HCT116 (cell line): ENCODE results near the gene CYB5A. TPM values are rescaled to one million over a fixed set of nuclear protein-coding genes. Genes with fewer than 3 reads are reported as not detected.

Source experiments
- ATAC-seq: fragments of 200-7000 bp; cut with Tn5 transposase; 2 replicates; pipeline ENCODE4 v1.9.1; 2020; ENCODE audit warnings: mild to moderate bottlenecking, moderate library complexity
- BruUV-seq: library from RNA; stranded (reverse); fragments of 400-500 nt; replicated peaks from 2 replicates; lab custom pipeline; 2021; lab: Mats Ljungman, UMichigan
- CTCF ChIA-PET: fragments of 300-600 bp; sonication (Branson Sonifier 250); formaldehyde crosslinking; loops from one replicate; lab custom pipeline; 2021; ENCODE audit warnings: antibody characterized with exemption; lab: Charles Lee
- POLR2A ChIA-PET: fragments of 300-600, 350-600 bp; sonication (Branson Sonifier 250); formaldehyde crosslinking; loops from one replicate; lab custom pipeline; 2021; ENCODE audit warnings: antibody characterized with exemption; lab: Charles Lee
- RAD21 ChIA-PET, 2 experiments: fragments of 300-600 bp; sonication (Branson Sonifier 250); formaldehyde crosslinking; loops; one replicate each; lab custom pipeline; 2023; ENCODE audit warnings: low total read pairs in 2 of 2; ENCODE audit not compliant: uncharacterized antibody in 2 of 2, unreplicated experiment in 2 of 2, low non-redundant PET in 1 of 2; lab: Charles Lee
- DNase-seq: peaks from one replicate; pipeline ENCODE4 v3.0.0-alpha.2; 2010; ENCODE audit warnings: low read depth, low spot score
- H2AFZ ChIP-seq: fragments of 200-600 bp; shearing (Covaris generic), sonication (generic); 2 replicates; pipeline ENCODE4 v1.6.1; 2017; ENCODE audit warnings: low read depth, mixed run types, mixed read lengths, antibody characterized with exemption, low read length; ENCODE audit not compliant: poor library complexity, severe bottlenecking
- H3K27ac ChIP-seq: 2 replicates; pipeline ENCODE4 v1.5.1; 2012; ENCODE audit warnings: low read depth, low read length
- H3K27me3 ChIP-seq: fragments of 200-600 bp; sonication (generic); 2 replicates; pipeline ENCODE4 v1.6.1; 2016; ENCODE audit warnings: mixed run types, low read length, mixed read lengths; ENCODE audit not compliant: insufficient read depth
- H3K36me3 ChIP-seq, 2 experiments: fragments of 200-500 bp in 1 of 2; fragments of 200-600 bp in 1 of 2; sonication (Bioruptor generic) in 1 of 2; sonication (generic) in 1 of 2; 2 replicates each; pipeline versions ENCODE4 v1.5.1 to v1.6.1; 2014 to 2016; ENCODE audit warnings: low read length in 2 of 2, inconsistent platforms in 1 of 2, mixed read lengths in 1 of 2, mixed run types in 1 of 2; ENCODE audit not compliant: insufficient read depth in 2 of 2, control insufficient read depth in 1 of 2
- H3K4me1 ChIP-seq, 2 experiments: fragments of 200-600 bp in 1 of 2; sonication (generic) in 1 of 2; 2 replicates each; pipeline versions ENCODE4 v1.5.1 to v1.6.1; 2012 to 2017; ENCODE audit warnings: low read length in 2 of 2, inconsistent platforms in 1 of 2, mild to moderate bottlenecking in 1 of 2, mixed read lengths in 1 of 2, mixed run types in 1 of 2, moderate library complexity in 1 of 2; ENCODE audit not compliant: insufficient read depth in 2 of 2, control insufficient read depth in 1 of 2
- H3K4me2 ChIP-seq: fragments of 200-600 bp; sonication (generic); 2 replicates; pipeline ENCODE4 v1.6.1; 2017; ENCODE audit warnings: mixed run types, low read length, mixed read lengths
- H3K4me3 ChIP-seq, 2 experiments: fragments of 200-600 bp in 1 of 2; sonication (generic) in 1 of 2; replicated peaks in 1 of 2; 2 replicates each; pipeline ENCODE4 v1.5.1; 2011 to 2016; ENCODE audit warnings: low read length in 2 of 2, control low read depth in 1 of 2, low read depth in 1 of 2, mild to moderate bottlenecking in 1 of 2, mixed read lengths in 1 of 2, mixed run types in 1 of 2
- H3K79me2 ChIP-seq: fragments of 200-600 bp; sonication (generic); 2 replicates; pipeline ENCODE4 v1.6.1; 2017; ENCODE audit warnings: mild to moderate bottlenecking, mixed run types, low read length, moderate library complexity, mixed read lengths; ENCODE audit not compliant: insufficient read depth
- H3K9ac ChIP-seq: fragments of 200-600 bp; sonication (generic); 2 replicates; pipeline ENCODE4 v1.6.1; 2016; ENCODE audit warnings: low read length, mixed read lengths
- H3K9me2 ChIP-seq: fragments of 200-600 bp; sonication (generic), shearing (Covaris generic); 2 replicates; pipeline ENCODE4 v1.6.1; 2017; ENCODE audit warnings: mixed run types, mild to moderate bottlenecking, moderate library complexity; ENCODE audit not compliant: insufficient read depth
- H3K9me3 ChIP-seq, 2 experiments: fragments of 200-500 bp in 1 of 2; fragments of 200-600 bp in 1 of 2; sonication (Bioruptor generic) in 1 of 2; sonication (generic) in 1 of 2; 2 replicates each; pipeline ENCODE4 v1.6.1; 2014 to 2017; ENCODE audit warnings: low read length in 2 of 2, mixed read lengths in 2 of 2, inconsistent platforms in 1 of 2, low read depth in 1 of 2, mild to moderate bottlenecking in 1 of 2, mixed run types in 1 of 2, moderate library complexity in 1 of 2; ENCODE audit not compliant: control insufficient read depth in 1 of 2, insufficient read depth in 1 of 2
- H4K20me1 ChIP-seq: fragments of 200-600 bp; sonication (generic), shearing (Covaris generic); 2 replicates; pipeline ENCODE4 v1.6.1; 2017; ENCODE audit warnings: mixed run types, mild to moderate bottlenecking, moderate library complexity; ENCODE audit not compliant: insufficient read depth
- ATF3 ChIP-seq: IDR thresholded peaks from 2 replicates; pipeline ENCODE4 v1.6.1; 2012
- CTCF ChIP-seq, 3 experiments: fragments of 200-600 bp in 1 of 3; sonication (generic) in 1 of 3; IDR thresholded peaks in 2 of 3; conservative IDR thresholded peaks in 1 of 3; 2 replicates each; pipeline ENCODE4 v1.5.1; 2012 to 2017; ENCODE audit warnings: low read depth in 2 of 3, low read length in 2 of 3, antibody characterized with exemption in 1 of 3, borderline replicate concordance in 1 of 3, control low read depth in 1 of 3, mild to moderate bottlenecking in 1 of 3, mixed read lengths in 1 of 3, mixed run types in 1 of 3, moderate library complexity in 1 of 3; ENCODE audit not compliant: insufficient read depth in 1 of 3
- EZH2 ChIP-seq: fragments of 200-600 bp; sonication (generic); IDR thresholded peaks from 2 replicates; pipeline ENCODE4 v1.6.1; 2017; ENCODE audit warnings: antibody characterized with exemption, mixed run types
- RAD21 ChIP-seq: IDR thresholded peaks from 2 replicates; pipeline ENCODE4 v1.6.1; 2012; ENCODE audit warnings: low read depth, mild to moderate bottlenecking
- SRF ChIP-seq: IDR thresholded peaks from 2 replicates; pipeline ENCODE4 v1.6.1; 2012; ENCODE audit warnings: low read depth
- ZFX ChIP-seq: fragments of 450-650 bp; IDR thresholded peaks from 2 replicates; pipeline ENCODE4 v1.6.1; 2017
- ZNF274 ChIP-seq: fragments of 200-500 bp; sonication (Bioruptor generic); IDR thresholded peaks from 2 replicates; pipeline ENCODE4 v1.6.1; 2014; ENCODE audit warnings: mild to moderate bottlenecking, low read depth, low read length, inconsistent platforms
- intact Hi-C: fragments of 100-400 bp; cut with micrococcal nuclease; formaldehyde crosslinking; loops from 2 replicates; pipeline ENCODE4 v1.10.0; 2022
- total RNA-seq: library from RNA; stranded (reverse); gene quantifications from one replicate; pipeline ENCODE4 v1.2.1, GENCODE V29; 2021; ENCODE audit not compliant: unreplicated experiment

CYB5A gene
- total RNA-seq, 1 experiment from 2014 or later: 37.7 TPM

GRCh38 chr18:74239567-74239966, 52.2 kb downstream of the CYB5A start:
- Histone ChIP-seq H3K9me2 (no peaks in the 10 kb centered on the region), H3K27me3 (peaks cover 20% of the 10 kb centered on the region), H3K27ac (no peak overlapping the region), H3K4me3 (no peak overlapping the region), H4K20me1 (no peaks in the 10 kb centered on the region), H2AFZ (no peak overlapping the region), H3K36me3 (no peaks in the 10 kb centered on the region), H3K9me3 (no peaks in the 10 kb centered on the region), H3K4me2 (no peak overlapping the region), H3K79me2 (no peaks in the 10 kb centered on the region), H3K4me1 (no peaks in the 10 kb centered on the region), H3K9ac (no peak overlapping the region)
- ChIA-PET CTCF (interaction anchor here (0.8 kb wide), 1 partner anchor 103 kb away, joined by 3 read pairs; no protein-coding TSS in a partner anchor), RAD21 (no interaction called here), POLR2A (no interaction called here)
- ATAC-seq (no peak), DNase-seq (no peak)
- no TSS peak for BruUV-seq
- no peak for TF ChIP-seq ZNF274
- no peak for TF ChIP-seq ZFX
- TF ChIP-seq SRF: no peak
- TF ChIP-seq ATF3: no peak
- no peak for TF ChIP-seq RAD21
- TF ChIP-seq CTCF (IDR thresholded peaks at IDR 0.05 in 2 of 3, conservative IDR thresholded peaks at IDR 0.05 in 1 of 3; ENCODE audit: borderline replicate concordance in 1 of 3, insufficient read depth in 1 of 3, low read depth in 2 of 3, low read length in 2 of 3): no peak
- no peak for TF ChIP-seq EZH2
- intact Hi-C loops: no loop called here
